NCI-H2171 treated with DMSO at 0.1 percent for 48 hours (cell line): ENCODE measurements around the gene KLHL26.

Experiments used
- DNase-seq: peaks from one replicate; lab custom pipeline; 2025; lab: John Stamatoyannopoulos, UW

Gene KLHL26

DNA sequence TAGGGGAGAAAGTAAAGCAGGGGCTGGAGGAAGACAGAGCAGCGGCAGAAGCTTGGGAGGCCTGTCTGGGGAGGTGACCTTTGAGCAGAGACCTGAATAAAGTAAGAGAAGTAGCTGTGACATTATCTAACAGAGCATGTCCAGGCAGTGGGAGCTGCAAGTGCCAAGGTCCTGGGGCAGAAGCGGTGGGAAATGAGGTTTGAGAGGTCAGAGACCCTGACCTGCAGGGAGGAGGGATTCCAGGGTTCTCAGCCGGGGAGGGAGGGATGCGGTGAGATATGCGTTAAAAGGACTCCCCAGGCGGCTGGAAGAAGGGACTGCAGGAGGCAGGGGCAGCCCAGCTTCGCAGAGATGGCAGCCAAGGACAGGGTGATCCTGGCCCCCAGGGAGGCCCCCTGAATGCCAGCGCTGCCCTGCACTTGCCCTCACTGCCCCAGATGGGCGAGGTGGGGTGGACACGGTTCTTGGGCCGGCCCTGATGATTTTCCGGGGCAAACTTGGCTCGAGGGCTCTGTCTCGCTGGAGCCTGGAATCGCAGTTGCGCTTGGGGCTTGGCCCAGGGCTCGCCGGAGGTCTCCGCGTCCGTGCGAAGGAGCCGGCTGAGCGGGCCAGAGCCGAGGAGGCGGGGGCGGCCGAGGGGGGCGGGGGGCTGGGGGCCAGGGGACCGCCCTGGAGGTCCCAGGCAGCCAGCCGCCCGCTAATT is 33.4 kb upstream of the KLHL26 start:
- no peak for DNase-seq

DNA sequence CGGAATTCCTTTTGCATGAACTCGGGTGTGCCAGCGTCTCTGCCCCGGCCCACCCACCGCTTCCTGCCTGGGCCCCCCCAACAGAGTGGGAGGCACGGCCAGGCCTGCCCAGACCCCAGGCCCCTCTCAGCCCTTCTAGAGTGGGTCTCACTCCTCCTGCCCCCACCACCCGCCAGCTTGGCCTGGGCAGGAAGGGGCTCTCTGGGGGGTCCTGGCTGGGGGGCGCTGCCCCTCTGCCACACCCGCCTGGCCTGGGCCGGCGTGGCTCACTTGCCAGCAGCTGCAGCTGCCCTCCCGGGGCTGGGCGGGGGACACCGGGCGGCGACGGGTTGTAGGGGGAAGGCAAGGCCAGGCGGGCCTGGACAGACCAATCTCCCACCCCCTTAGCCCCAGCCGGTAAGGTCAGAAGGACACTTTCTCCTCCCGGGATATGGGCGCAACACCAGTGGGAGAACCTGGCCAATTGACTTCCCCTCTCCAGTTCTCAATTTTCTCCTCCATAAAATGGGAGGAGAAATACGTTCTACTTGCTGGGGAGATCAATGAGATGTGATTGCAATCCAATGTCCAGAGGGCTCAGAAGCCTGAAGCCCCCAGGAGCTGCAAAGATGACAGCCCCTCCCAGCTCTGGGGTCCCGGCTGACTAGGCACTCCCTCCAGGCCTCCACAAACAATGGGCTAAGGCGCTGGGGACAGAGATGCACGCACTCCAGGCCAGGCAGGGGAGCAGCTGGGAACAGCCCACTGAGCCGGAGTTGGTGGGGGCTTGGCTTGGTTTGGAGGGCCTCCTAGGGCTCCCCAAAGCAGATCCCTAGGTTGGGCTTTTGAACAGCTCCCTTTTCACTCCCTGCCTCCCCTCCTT is 32.6 kb upstream of the KLHL26 start:
- DNase-seq = no peak

DNA sequence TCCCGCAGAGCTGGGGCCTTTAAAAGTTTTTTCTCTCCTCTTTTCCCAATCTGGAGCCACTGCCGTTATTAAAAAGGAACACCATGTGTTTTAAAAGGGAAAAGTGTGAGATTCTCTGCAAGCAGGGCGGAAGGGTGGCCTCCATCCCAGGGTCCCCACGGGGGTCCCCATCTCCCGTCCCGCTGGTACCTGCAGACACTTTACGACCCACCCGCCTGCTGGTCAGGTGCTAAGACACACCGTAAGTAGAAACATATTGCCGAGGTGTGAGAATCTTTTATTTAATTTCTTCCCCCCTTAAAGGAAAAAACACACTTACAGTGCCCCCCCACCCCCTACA is 32.0 kb upstream of the KLHL26 start:
- DNase-seq = no peak

DNA sequence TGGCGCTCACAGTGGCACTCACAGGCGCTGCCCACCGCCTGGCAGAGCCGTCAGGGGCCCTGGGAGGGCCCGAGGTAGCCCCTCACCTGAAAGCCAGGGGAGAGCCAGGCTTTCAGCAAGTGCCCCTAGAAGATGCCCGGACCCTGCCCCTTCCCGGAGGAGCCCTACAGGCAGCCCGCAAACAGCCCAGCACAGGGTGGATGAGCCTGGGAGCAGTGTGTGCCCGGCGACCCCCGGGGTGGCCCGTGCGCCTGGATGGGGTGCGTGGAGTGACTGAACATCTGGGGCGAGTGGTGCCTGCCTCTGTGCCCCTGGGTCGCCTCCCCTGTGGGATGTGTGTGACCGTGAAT is 31.7 kb upstream of the KLHL26 start:
- no peak for DNase-seq

DNA sequence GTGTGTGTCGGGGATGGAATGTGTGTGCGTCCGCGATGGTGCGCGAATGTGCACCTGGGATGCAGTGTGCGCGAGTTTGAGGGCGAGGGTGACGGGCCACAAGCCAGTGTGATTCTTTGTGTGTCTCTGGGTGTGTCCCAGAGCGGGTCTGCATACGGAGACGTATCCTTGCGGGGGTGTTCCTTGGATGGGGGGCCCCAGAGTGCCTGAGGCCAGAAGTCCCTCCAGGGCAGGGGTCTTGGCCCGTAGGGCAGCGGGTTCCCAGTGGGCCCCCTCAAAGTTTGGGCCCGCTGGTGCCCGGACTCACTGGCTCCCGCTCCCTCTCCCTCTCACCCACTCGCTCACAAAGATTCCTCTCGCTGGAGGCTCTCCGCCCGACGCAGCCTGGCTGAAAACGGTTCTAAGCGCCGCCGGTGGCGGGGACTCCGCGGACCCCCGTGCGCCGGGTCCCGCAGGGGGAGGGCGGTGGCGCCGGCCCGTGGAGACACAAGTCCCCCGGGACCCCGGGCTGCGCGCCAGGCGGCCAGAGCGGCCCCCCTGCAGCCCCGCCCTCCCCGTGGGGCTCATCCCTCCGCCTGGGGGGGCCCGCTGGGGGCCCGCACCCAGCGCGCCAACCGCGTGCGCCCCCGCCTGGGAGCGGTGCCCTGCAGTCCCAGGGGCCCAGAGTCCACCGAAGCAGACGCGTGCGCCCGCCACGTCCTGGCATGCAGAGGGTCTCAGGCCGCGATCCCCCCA is 31.1 kb upstream of the KLHL26 start:
- no peak for DNase-seq

DNA sequence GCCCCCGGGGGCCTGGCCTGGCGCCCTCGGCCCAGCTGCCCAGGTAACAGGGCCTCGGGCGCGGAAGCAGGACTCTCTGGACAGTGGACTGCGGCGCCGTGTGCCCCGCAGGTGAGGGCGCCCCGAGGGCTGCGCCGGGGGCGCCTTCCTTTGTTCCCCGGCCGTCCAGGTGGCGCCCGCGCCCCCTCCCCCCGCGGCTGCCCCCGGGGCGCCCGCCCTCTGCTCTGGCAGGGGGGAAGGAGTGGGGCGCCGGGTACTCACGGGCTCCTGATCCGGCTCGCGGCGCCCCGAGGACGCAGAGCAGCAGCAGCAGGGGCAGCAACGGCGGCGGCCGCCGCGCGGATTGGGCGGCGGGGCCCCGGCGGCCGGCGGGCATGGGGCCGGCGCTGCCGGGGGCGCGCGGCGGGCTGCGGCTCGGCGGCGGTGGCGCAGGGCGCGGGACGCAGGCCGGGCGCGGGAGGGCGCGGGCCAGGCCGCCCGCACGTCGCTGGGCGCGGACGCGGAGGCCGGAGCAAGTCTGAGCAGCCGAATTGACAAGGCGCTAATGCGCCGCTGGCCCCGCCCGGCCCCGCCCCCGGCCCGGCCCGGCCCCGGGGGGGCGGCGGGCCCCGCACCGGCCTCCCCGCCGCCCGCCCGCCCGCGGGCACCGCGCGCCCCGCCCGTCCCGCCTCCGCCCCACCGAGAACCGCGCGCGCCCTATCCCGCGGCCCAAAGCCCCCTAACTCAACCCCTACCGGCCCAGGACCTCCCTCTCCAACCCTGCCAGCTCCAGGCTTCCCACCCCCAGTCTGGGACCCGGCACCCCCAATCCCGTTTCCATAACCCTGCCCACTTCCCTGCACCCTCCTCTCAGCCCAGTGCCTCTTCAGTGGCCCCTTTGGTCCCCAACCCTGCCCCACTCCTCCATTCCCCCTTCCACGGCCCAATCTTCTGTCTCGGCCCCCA is 30.3 kb upstream of the KLHL26 start, which contains the start of gene CRLF1:
TSS of gene CRLF1 (minus strand) at position 519 of the 945 bp plus-strand sequence. CDS start at position 376, 143 bp downstream.
- DNase-seq = no peak

DNA sequence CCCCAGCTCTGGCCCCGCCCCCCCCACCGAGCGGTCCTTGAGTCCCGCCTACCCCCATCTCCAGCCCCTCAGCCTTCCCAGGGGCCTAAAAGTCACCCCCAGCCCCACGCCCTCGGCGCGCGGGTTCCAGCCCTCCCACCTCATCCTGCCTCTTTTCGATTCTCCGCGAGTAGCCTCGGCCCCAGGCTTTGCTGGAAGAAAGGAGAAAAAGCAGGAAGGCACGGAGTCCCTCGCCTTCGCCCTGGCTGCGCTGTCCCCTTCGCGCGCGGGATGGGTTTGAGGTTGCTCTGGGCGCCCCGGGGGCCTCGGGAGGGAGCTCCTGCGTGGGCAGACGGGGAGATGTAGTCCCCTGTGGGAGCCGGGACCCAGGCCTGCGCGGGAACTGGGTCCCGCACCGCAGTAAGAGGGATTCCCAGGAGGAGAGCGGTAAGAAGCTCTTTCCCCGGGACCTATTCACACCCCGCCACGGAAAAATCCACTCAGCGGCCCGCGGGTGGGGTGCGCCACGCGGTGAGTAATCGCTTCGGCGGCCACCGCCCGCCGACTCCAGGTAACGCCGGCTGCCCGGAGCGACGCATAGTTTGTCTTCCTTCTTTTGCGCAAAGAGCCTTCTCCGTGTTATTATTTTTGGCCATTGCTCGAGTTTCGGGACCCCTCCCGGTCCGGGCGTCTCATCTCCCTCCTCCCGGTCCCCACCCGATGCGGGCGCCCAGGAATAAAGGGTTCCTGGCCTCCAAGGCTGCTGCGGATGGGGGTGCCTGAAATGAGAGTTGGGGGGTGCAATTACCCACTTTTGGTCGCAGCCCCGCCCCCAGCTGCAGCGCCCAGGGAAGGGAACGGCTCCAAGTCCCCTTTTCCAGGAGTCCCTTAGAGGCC is 29.4 kb upstream of the KLHL26 start:
- DNase-seq = peak; percentile 18

DNA sequence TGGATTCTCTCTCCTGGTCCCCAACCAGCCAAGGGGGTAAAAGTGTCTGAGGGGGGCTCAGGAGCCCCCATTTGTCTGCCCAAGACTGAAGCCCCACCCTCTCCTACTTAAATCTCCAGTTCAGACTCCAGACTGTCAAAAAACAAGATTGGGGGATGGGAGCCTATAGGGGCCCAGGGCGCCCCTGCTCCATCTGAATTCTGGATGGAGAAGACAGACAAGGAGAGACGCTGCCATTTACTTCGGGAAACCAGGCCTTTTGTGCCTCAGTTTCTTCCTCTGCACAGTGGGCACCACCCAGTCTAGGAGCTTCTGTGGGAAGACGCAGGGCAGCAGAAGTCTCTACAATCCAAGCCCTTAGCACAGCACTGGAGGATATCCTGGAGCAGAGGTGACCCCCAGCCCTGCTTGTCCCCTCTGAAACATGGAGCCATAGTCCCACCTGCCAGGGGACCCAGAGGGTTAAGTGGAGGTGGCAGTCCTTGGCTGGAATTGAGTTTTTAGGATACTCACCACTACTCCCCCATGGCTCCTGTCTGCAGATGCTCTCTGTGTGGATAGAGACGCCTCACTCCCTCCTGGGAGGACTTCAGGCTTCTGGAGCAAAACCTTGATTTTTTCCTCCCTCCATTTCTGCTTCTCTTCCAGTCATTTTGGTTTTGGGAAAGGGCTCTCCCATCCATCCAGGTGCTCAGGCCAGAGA is 28.6 kb upstream of the KLHL26 start:
- DNase-seq = no peak

DNA sequence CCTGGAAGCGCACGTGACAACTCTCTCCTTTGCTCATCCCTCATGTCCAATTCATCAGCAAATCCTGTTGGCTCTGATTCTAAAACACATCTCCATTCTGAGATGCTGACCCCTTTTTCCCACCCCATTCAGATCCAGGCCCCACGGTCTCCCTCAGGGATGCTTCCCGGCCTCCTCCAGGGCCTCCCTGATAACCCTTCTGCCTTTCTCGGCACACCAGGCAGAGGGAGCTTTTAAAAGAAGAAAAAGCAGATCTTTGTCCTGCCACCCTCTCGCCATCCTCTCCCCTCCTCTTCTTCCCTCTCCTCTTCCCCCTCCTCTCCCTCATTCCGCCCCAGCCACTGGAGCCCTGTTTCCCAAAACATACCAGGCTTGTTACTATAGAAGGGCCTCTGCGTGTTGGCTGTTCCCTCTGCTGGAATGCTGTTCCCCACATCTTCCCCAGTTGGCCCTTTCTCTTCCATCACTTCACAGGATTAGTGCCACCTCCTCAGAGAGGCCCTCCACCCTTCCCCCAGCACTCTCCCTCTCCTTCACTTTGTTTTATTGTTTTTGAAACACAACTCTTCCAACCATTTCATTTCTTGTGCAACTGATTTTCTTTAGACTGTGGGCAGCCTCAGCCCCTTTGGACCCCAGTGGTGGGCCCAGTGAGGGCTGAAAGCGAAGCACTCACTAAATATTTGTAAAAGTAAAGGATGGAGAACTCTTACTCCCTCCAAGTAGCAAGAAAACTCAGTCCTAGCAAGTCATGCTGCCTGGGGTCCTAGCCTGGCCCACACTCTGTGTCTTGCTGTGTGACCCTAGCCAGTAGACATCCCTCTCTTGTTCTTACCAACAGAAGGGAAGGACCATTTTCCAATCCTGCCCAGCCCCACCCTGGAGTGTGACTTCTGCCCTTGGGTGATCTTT is 27.8 kb upstream of the KLHL26 start:
- DNase-seq = no peak

DNA sequence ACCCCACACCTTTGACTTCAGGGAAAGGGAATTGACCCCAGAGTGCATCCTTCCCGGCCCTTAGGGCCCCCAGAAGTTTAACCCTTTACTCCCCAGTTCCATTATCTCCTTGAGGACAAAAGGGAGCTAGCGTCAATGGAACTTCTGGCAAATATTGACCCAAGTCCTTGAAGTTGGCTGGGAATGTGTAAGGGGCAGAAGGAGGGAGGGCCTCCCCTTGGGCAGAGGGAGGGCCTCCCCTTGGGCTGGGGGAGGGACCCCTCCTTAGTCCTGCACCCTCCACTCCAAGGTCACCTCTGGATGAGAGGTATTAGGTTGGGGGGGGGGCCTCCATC is 27.1 kb upstream of the KLHL26 start:
- DNase-seq = no peak

DNA sequence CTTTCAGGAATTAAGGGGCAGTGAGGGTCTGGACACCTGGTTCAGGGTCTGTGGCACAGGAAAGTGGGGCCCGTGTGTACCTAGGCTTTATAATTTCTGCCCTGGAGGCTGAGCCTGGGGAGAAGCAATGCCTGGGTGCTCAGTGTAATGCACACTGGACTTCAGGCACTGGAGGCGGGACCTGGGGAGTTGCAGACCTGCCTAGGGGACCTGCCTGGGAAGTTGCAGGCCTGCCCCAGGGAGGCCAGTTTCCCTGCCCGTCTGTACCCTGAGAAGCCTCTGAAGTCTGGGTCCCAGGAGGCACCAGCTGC is 26.6 kb upstream of the KLHL26 start:
- DNase-seq = no peak

DNA sequence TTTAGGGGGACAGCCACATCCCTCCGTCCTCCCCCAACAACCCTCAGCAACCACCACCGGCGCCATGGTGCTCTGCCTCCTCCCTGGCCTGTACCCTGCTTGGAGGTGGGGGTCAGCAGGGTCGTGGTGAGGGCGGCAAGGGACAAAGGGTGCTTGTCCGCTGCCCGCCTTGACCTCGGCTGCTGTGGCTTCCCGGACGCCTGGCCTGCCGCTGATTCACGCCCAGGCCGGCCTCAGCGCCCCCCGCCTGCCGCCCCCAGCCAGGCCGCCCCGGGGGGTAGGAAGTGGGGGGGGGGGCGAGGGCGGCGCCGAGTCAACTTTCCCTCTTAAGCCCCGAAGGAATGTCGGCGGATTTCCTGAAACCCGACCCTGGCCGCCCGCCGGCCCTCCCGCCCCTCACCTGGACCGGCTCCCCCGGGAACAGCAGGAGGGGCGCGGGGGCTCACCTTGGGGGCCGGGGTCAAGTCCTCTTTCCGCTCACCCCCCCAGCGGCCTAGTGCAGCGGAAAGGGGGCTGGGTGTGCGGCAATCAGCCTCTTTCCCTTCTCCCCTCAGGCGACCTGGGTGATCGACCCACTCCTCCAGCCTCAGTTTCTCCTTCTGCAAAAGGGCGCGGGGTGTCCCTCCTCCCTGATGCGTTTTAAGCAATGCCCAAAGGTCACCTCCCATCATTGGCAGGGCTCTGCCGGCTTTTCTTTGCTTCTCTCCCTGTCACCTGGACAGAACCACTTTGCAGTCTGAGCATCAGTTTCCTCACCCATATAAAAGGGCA is 26.1 kb upstream of the KLHL26 start:
- DNase-seq = no peak

DNA sequence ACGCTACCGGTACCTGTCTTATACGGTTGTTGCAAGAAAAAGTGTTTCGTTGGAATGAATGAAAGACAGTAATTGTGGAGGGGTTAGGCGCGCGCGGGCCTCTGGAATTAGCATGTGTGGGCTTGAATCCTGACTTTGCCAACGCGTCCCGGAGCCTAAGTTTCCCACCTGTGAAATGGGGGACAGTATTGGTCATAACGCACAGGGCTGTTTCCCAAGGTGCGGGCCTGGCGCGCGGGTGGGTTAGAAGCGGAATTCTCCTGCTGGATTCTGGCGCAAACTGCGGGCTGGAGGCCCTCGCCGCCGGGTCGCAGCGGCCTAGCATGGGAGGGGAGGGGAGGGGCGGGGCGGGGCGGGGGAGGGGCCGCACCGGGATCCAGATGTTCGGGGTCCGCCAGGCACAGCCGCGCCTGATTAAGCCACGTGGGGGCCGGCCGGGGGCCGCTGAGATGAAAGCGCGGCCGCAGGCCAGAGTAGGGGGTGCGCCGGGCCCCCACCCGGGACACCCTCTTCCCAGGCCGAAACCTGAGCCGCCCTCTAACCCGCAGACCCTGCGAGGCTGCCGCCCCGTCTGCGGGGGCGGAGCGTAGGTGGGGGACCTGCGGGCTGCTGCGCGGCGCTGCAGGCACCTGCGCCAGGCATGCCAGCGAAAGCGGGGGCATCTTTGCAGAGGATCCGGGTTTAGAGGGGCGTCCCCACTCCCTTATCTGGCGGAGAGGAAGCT is 25.3 kb upstream of the KLHL26 start:
- peak; percentile 32 for DNase-seq

DNA sequence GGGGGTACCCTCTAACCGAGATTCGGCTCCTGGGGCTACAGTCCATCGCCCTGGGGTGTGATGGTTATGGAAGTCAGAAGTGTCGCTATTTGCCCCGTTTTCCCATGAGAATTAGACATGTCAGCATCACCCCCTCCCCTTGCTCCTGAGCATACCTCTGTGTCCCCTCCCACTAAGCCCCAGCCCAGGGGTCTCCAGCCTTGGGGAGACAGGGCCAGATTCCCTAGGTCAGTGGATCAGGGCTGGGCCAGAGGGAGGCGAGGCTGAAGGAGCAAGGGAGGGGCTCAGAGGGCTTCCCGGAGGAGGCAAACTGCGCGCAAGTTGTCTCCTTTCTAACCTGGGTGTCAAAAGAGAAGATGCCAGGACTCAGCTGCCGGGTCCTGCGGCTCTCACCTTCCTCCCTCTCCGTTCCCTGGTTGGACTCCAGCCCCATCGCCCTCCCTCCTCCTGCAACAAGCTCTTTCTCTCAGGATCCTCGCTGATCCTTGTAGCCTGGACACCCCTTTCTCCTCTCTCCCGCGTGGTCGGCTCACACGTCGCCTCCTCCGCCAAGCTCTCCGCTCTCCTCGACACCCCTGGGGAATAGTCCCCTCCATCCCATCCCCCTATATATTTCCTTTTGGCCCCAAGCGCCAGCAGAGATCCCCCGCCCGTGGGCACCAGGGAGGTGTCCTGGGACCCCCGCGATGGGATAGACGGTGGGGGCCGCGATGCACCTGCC is 24.6 kb upstream of the KLHL26 start:
- peak; percentile 41 for DNase-seq

DNA sequence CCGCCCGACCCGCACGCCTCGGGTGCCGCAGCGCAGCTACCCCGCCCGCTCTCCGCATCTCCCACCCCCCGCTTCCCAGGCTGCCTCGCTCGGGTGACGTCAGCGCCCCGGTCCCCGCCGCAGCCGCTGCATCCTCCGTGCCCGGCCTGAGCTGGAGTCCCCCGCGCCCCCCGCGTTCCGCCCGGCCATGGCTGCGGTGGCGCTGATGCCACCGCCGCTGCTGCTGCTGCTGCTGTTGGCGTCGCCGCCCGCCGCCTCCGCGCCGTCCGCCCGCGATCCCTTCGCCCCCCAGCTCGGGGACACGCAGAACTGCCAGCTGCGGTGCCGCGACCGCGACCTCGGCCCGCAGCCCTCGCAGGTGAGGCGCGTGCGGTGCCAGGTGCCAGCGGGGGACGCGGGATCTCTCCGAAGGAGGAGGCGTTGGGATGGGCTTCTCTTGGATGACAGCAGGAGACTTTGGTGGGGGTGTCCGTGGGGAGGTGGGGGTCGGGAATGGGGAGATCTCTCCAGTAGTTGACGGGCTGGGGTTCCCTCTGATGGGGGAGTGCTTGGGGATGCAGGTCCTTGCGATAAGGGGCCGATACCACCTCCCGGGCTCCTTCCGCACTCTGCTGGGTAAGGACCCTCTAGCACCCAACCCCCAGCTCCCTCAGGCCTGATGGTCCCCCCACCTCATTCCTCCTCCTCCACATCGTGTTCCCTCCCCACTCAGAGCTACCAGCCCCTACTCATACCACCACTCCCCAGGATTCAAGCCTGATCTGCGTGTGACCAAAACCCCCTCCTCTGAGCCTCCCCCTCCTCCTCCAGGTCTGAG is 23.8 kb upstream of the KLHL26 start, which contains the start of gene TMEM59L:
TSS of gene TMEM59L (plus strand) at position 99 of the 817 bp plus-strand sequence. CDS start at position 188, 89 bp downstream.
- peak; percentile 41 for DNase-seq

DNA sequence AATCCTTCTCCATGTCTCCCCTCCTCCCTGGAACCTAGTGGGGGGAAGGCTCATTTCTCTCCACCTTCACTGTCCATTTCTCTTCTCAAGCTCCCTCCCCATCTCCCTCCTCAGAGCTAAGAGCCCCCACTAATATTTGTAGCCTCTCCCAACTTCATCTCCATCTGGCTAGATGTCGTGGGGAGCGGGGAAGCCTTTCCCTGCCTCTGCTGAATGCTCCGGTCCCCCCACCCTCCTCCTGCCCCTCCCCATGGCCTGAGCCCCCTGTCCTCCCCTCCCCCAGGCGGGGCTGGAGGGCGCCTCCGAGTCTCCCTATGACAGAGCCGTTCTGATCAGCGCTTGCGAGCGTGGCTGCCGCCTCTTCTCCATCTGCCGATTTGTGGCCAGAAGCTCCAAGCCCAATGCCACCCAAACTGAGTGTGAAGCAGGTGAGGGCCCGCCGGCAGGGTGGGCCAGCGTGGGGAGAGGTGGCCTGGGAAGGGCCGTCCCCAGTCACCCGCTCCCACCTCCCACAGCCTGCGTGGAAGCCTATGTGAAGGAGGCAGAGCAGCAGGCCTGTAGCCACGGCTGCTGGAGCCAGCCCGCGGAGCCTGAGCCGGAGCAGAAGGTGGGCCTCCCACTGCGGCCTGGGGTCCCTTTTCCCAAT is 23.1 kb upstream of the KLHL26 start:
- no peak for DNase-seq
